D721Med (cell line): Measurements from ENCODE around the gene SMR3A.

ENCODE experiments used
- DNase-seq: peaks from one replicate; pipeline ENCODE4 v3.0.0; 2011; ENCODE audit warnings: low spot score; ENCODE audit not compliant: insufficient read length
- FAIRE-seq: peaks from 2 replicates; lab custom pipeline; 2011; peaks lifted over from hg19 to GRCh38; lab: Jason Lieb, UNC
- TF ChIP-seq, protein P1 (sequence below): IDR thresholded peaks from 2 replicates; pipeline ENCODE4 v1.5.1; 2012; ENCODE audit warnings: mild to moderate bottlenecking, control low read depth; ENCODE audit not compliant: insufficient read depth; ENCODE audit errors: missing control alignments

The SMR3A gene

GRCh38 chr4:70405765-70406164 is 45.2 kb downstream of the SMR3A start:
- no peak for FAIRE-seq

More at GRCh38 chr4:70405765-70406164, 45.2 kb downstream of the SMR3A start:
- TF ChIP-seq, protein P1, sequence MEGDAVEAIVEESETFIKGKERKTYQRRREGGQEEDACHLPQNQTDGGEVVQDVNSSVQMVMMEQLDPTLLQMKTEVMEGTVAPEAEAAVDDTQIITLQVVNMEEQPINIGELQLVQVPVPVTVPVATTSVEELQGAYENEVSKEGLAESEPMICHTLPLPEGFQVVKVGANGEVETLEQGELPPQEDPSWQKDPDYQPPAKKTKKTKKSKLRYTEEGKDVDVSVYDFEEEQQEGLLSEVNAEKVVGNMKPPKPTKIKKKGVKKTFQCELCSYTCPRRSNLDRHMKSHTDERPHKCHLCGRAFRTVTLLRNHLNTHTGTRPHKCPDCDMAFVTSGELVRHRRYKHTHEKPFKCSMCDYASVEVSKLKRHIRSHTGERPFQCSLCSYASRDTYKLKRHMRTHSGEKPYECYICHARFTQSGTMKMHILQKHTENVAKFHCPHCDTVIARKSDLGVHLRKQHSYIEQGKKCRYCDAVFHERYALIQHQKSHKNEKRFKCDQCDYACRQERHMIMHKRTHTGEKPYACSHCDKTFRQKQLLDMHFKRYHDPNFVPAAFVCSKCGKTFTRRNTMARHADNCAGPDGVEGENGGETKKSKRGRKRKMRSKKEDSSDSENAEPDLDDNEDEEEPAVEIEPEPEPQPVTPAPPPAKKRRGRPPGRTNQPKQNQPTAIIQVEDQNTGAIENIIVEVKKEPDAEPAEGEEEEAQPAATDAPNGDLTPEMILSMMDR: no peak
- no peak for DNase-seq
